GM19023 (cell line): ENCODE measurements around the gene OR2Y1.
"Not testable (repeated sequence)": the region's sequence is repeated elsewhere in the genome, so short reads cannot be mapped to it uniquely, and the experiment has no call there.

Experiments used
- ATAC-seq: cut with Tn5 transposase; IDR thresholded peaks from one replicate; pipeline ENCODE4 v1.9.1; 2021; ENCODE audit warnings: mild to moderate bottlenecking, moderate library complexity; ENCODE audit not compliant: unreplicated experiment

Gene OR2Y1

GRCh38 chr5:180739958-180740357 lies at the start of gene OR2Y1:
Gene OR2Y1, minus strand, starts transcription at chr5:180740058. Its CDS starts 0 bp downstream, at chr5:180740058.
- ATAC-seq = no peak

GRCh38 chr5:180788651-180789410 lies 49.0 kb upstream of the OR2Y1 start:
- ATAC-seq = not testable (repeated sequence)

- ATAC-seq = no peak
Measured at GRCh38 chr5:180787711-180788431, 48.0 kb upstream of the OR2Y1 start.

GRCh38 chr5:180786531-180787398 lies 46.9 kb upstream of the OR2Y1 start:
- ATAC-seq = no peak

- no peak for ATAC-seq
Measured at GRCh38 chr5:180785794-180786221, 46.0 kb upstream of the OR2Y1 start.

- ATAC-seq = no peak
Measured at GRCh38 chr5:180785121-180785781, 45.4 kb upstream of the OR2Y1 start.

GRCh38 chr5:180784497-180785097 lies 44.7 kb upstream of the OR2Y1 start:
- ATAC-seq = peak; percentile 69

- no peak for ATAC-seq
Measured at GRCh38 chr5:180783340-180784052, 43.6 kb upstream of the OR2Y1 start.

GRCh38 chr5:180782748-180783147 lies 42.9 kb upstream of the OR2Y1 start:
- no peak for ATAC-seq

- ATAC-seq = not testable (repeated sequence)
Measured at GRCh38 chr5:180781900-180782326, 42.1 kb upstream of the OR2Y1 start.

- ATAC-seq = no peak
Measured at GRCh38 chr5:180779985-180780610, 40.2 kb upstream of the OR2Y1 start.

GRCh38 chr5:180777475-180777874 lies 37.6 kb upstream of the OR2Y1 start:
- no peak for ATAC-seq

GRCh38 chr5:180776376-180776775 lies 36.5 kb upstream of the OR2Y1 start:
- ATAC-seq = no peak

GRCh38 chr5:180775624-180776023 lies 35.8 kb upstream of the OR2Y1 start:
- ATAC-seq = no peak

GRCh38 chr5:180771839-180772238 lies 32.0 kb upstream of the OR2Y1 start:
- no peak for ATAC-seq

- no peak for ATAC-seq
Measured at GRCh38 chr5:180769821-180770220, 30.0 kb upstream of the OR2Y1 start.

- no peak for ATAC-seq
Measured at GRCh38 chr5:180755601-180756000, 15.7 kb upstream of the OR2Y1 start.

GRCh38 chr5:180744253-180744652 lies 4.4 kb upstream of the OR2Y1 start:
- ATAC-seq = no peak

GRCh38 chr5:180742727-180743126 lies 2.9 kb upstream of the OR2Y1 start:
- ATAC-seq = no peak
